Bronchial epithelial cell (primary cell): ENCODE measurements around the gene RAI1. TPM values are rescaled to one million over a fixed set of nuclear protein-coding genes. Genes with fewer than 3 reads are reported as not detected.

Source experiments
- DNase-seq: peaks from one replicate; pipeline ENCODE4 v3.0.0-alpha.2; 2010; ENCODE audit warnings: low read depth
- FAIRE-seq: peaks from 2 replicates; lab custom pipeline; 2011; peaks lifted over from hg19 to GRCh38; lab: Jason Lieb, UNC
- H3K27me3 ChIP-seq: 2 replicates; pipeline ENCODE4 v1.5.1; 2011; ENCODE audit warnings: low read length; ENCODE audit not compliant: control insufficient read depth, insufficient read depth
- H3K36me3 ChIP-seq: 2 replicates; pipeline ENCODE4 v1.5.1; 2011; ENCODE audit warnings: low read length; ENCODE audit not compliant: control insufficient read depth, insufficient read depth
- H3K4me3 ChIP-seq: 2 replicates; pipeline ENCODE4 v1.5.1; 2011; ENCODE audit warnings: mild to moderate bottlenecking, low read depth, low read length, control low read depth
- total RNA-seq: library from RNA; depleted of rRNA; stranded (reverse); fragments of >200 nt; gene quantifications from 2 replicates; pipeline ENCODE4 v1.2.1, GENCODE V29; 2014
- TF ChIP-seq, protein P1 (sequence below): IDR thresholded peaks from 2 replicates; pipeline ENCODE4 v1.5.1; 2011; ENCODE audit warnings: mild to moderate bottlenecking, moderate library complexity, low read length, control low read depth, inconsistent platforms; ENCODE audit not compliant: insufficient read depth, severe bottlenecking

RAI1 gene
- total RNA-seq, 1 donor from 2014 or later, result 7.4 TPM

DNA sequence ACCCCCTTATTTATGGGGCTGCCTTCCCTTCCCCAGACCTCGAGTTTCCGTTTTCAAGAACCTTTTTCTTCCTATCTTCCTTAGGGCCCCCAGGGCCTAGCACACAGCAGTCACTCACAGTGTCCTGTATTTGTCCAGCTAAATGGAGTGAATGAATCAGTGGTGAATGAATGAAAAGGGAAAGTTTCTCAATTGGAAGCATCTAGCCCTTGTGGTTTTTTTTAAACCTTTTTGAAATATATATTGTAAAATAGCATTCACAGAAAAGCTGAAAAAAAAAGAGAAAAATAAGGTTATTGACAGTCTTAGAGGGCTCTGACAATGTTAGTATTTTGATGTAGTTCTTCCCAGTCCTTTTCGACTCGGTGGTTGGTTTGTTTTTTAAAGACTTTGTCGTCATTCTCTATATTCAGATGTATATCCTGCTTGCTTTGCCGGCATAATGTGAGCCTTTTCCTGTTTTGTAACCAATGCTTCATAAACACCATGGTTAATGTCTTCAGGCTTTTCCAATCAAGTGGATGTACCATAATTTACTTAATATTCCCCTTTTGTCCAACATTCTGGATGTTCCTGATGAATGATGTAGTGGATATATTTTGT lies 45.3 kb downstream of the RAI1 start:
- FAIRE-seq (no peak), DNase-seq (no peak)
- TF ChIP-seq, protein P1, sequence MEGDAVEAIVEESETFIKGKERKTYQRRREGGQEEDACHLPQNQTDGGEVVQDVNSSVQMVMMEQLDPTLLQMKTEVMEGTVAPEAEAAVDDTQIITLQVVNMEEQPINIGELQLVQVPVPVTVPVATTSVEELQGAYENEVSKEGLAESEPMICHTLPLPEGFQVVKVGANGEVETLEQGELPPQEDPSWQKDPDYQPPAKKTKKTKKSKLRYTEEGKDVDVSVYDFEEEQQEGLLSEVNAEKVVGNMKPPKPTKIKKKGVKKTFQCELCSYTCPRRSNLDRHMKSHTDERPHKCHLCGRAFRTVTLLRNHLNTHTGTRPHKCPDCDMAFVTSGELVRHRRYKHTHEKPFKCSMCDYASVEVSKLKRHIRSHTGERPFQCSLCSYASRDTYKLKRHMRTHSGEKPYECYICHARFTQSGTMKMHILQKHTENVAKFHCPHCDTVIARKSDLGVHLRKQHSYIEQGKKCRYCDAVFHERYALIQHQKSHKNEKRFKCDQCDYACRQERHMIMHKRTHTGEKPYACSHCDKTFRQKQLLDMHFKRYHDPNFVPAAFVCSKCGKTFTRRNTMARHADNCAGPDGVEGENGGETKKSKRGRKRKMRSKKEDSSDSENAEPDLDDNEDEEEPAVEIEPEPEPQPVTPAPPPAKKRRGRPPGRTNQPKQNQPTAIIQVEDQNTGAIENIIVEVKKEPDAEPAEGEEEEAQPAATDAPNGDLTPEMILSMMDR, result no peak

DNA sequence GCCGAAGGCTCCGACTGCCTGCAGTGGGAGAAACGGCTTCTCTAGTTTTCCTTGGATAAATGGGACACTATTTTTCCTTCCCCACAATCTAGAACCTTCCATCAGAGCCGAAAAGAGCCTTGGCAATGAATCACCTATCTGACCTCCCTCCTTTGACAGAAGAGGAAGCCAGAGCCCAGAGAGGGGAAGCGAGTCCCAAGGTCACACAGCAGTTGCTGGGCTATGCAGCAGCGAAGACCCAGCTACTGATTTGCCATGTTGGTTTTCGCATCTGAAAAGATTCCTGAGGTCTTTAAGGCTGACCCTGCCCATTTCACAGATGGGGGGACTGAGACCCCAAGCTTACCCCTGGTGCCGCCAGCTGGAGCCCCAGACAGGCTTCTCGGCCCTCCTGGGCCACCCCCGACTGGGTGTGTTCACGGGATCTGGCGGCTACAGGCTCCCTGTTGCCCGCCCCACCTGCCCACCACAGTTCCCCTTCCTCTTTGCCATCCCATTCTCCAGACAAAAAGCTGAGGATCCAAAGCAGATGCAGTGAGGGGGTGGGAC lies 45.9 kb downstream of the RAI1 start:
- TF ChIP-seq, protein P1, result no peak
- Histone ChIP-seq H3K4me3 (no peak overlapping the region), H3K27me3 (no peaks in the 10 kb centered on the region), H3K36me3 (peaks cover 9% of the 10 kb centered on the region)
- DNase-seq (no peak), FAIRE-seq (no peak)

More for the DNA sequence above, 45.3 kb downstream of the RAI1 start:
- Histone ChIP-seq H3K27me3 (no peaks in the 10 kb centered on the region), H3K4me3 (no peak overlapping the region), H3K36me3 (peaks cover 7% of the 10 kb centered on the region)

DNA sequence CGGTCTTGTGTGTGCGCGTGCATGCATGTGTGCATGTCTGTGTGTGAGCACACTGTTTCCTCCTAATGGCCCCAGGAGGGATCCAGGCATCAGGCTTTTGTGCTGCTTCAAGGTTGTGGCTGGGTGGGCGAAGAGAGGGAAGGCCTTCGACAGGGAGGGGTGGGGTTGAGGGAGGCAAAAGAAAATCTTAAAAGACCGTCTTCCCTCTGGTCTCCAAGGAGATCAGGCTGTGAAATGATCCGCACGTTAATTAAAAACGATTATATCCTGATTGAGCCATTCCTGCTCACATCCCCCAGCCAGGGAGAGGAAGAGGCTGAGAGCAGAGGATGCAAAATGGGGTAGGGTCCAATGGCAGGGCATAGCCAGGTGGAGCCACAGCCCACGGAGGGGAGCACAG lies 46.9 kb downstream of the RAI1 start:
- TF ChIP-seq, protein P1, result no peak
- Histone ChIP-seq H3K4me3 (no peak overlapping the region), H3K36me3 (peaks cover 6% of the 10 kb centered on the region), H3K27me3 (no peaks in the 10 kb centered on the region)
- FAIRE-seq, result no peak
- DNase-seq, result no peak

DNA sequence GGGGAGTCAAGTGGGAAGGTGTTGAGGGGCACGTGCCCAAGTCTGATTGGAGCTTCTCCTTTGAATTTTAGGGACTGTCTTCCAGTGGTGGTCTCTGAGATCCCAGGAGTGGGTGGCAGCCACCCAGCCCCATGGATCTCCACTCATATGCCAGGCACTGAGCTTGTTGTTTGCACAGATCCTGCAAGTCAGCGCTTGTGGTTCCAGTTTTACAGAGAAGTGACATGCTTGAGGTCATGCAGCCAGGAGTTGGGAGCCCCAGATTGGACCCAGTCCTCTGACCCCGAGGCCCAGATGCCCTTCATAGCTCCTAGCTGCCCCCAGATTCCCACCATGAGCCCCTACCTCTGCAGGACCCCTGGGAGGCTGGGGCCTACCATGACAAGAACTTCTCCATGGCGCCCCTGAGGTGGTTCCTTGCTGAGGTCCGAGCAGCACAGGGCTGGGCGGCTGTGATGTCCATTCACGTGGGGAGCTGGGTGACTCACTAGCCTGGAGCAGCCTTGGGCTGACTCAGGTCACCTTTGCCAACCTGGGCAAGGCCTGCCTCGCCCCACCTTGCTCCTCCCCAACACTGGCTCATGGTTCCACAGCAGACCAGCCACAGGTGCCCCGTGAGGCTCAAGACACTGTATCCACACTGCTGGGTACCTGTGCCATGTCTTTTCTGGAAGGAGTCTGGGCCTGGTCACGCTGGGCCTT lies 47.4 kb downstream of the RAI1 start:
- peak; percentile 82 for DNase-seq
- FAIRE-seq, result no peak
- Histone ChIP-seq H3K27me3 (no peaks in the 10 kb centered on the region), H3K4me3 (no peak overlapping the region), H3K36me3 (peaks cover 6% of the 10 kb centered on the region)
- TF ChIP-seq, protein P1, result no peak

DNA sequence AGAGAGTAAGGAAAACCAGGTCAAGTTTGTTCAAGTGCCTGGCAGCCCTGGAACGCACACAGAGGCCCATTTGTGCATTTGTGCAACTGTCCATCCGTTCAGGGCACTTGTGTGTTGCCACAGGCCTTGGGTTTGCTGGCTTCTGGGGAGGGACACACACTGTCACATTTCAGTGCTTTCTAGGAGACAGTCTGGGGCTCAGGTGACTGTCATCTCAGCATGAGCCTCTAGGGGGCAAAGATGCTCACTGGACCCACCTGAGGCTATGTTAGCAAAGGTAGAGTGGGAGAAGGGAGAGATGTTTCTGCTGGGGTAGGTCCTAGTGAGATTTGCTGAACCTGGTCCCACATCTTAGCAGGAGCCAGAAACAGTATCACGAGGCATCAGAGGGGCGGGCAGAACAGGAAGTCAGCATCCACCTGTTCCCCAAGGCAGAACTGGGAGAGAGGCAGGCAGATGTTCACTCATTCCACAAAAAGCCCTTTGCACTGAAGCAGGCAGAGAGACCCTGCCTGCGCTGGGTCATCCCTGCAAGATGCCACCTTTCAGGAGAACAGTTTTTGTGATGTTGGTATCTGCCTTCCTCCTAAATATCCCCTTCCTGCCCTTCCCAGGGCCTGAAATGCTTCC lies 48.5 kb downstream of the RAI1 start:
- Histone ChIP-seq H3K27me3 (no peaks in the 10 kb centered on the region), H3K36me3 (peaks cover 6% of the 10 kb centered on the region), H3K4me3 (no peak overlapping the region)
- no peak for DNase-seq
- peak; percentile 52 for FAIRE-seq
- TF ChIP-seq, protein P1, result peak; percentile 80
